Left forelimb (tissue), 1 donor: ENCODE data around the gene ZNF341.

ENCODE experiments used
- DNase-seq: peaks from one replicate; pipeline ENCODE4 v3.0.0-alpha.2; 2018; ENCODE audit warnings: low spot score

The ZNF341 gene

DNA sequence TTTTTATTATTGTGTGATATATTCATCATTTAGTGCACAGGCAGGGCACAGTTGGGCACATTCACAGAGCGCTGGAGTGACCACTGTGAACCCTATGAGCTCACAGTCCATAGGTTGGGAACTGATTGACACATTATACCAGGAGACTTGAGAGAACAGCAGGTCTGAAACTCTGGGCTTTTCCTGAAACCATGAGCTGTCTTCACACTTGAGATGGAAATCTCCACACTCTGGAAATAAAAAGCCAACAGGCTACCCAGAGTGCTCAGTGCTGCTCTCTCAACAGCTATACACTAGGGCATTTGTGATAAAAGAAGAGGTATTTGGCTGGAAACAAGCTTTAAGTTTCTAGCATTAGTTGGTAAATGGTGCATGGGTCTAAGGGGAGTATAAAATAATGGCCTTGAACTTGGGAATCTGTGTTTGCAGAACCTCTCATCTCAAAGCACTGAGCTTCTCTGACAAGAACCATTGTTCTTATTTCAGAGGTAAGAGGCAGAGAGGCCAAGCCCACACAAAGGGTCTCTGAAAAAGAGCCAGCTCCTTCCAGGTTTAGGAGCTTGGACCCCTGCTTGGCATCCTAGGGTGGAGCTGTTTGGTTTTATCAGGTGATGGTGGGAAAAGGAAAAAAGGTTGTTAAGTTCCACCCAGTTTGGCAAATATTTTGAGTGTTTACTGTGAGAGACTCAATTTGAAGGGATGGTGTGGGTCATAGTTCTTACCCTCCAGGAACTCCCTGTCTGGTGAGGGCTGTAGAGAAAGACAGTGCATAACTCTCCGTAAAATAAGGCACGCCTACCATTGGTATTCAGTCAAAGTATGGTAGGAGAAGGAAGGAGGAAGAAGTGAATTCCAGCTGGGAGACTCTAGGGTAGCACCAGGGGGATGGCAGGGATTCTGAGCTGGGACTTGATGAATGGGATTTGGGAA, 93.8 kb downstream of the ZNF341 start:
- DNase-seq, result no peak

GRCh38 chr20:33826270-33826897, 94.6 kb downstream of the ZNF341 start:
- no peak for DNase-seq

DNA sequence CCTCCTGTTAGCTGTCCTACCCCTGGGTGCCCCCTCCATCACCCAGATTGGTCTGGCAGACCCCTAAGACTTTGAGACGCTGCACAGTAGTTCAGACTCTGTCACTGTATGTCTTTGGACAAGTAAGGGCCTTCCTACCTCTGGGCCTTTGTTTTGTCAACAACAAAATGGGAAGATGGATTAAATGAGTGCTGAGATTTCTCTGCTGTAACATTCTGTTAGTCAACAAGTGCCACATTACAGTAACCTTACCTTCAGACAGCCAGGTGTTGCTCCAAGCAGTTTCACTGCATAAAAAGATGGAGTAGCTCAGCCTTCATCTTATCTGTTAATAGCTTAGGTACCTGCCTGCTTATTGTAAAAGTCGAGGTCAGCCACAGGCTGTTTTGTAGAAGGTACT, 95.3 kb downstream of the ZNF341 start:
- no peak for DNase-seq

- DNase-seq, result no peak
These were observed 96.0 kb downstream of the ZNF341 start for GRCh38 chr20:33827634-33828325.

DNA sequence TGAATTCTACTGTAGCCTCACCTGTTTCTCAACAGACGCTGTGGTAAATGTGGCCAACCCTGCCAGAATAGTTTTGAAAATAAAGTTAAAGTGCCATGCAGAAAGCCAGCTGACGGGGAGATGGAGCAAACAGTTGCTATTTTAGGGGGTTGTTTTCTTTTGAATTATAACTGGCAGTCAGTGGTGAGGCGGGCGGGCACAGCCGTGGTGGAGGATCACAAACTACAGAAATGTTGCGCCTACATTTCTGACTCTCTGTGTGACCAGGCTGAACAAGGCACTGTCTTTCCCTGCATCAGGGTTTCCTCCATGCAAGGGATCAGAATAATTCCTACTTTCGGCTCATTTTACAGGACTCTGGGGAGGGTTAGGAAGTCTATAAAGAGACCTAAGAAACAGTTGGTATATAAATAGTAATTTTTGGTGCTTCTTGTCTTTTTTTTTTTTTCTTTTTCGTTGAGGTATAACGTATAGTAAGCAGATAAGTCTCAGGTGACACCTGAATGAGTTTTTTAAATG, 96.6 kb downstream of the ZNF341 start:
- no peak for DNase-seq

DNA sequence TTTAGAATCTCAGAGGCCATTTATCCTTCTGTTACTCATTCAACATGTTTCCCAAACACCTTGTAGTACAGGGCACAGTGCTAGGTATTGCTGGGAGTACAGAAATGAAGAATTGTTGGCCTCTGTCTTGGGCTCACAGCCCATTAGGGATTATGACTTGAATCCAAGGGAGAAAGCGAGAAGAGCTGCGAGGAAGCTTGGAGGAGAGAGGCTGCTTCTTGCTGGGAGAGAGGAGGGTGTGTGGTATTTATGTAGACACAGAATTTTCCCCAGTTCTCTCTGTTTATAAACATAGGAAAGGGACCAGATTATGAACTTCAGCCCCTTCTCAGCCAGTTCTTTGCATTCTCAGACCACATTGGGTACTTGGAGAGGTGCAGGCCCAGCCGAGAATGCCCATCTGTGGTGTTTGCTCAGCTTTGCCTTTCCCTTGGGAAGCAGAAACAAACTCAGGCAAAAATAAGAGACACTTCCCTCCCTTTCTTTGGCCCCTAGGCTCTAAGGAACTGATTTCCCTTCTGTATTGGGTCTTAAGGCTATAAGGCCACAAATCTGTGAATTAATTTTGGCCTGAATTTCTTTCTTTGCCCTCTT, 97.3 kb downstream of the ZNF341 start:
- DNase-seq, result no peak

- DNase-seq, result no peak
These were observed 97.8 kb downstream of the ZNF341 start for GRCh38 chr20:33829636-33830035.

DNA sequence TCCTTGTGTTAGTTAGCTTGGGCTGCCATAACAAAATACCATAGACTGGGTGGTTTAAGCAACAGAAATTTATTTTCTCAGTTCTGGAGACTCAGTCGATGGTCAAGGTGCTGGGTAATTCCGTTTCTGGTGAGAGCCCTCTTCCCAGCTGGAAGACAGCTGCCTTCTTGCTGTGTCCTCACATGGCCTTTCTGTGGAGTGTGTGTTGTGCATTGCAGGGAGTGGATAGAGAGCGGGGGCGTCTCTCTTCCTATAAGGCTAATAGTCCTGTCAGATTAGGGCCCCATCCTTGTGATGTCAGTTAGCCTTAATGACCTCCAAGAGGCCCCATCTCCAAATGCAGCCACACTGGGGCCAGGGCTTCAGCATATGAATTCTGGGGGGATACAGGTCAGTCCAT, 98.6 kb downstream of the ZNF341 start:
- DNase-seq, result no peak

- peak; percentile 69 for DNase-seq
These were observed 100.5 kb downstream of the ZNF341 start for GRCh38 chr20:33832103-33832804.

DNA sequence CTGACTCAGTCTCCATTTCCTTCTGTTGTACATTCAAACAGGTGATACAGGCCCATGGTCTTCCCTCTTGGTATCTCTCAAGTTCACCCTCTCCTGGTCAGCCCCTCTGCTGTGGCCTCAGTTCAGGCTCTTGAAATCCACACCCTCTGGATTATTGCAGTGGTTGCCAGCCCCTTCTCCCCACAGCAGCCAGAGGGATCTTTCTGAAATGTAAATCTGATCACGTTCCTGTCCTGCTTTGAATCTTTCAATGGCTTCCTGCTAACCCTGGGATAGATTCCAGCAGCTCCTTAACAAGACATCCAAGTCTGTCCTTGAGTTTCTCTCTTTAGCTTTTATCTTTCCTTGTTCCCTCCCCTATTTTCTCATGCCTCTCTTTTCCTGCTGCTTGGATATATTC, 101.5 kb downstream of the ZNF341 start:
- no peak for DNase-seq

DNA sequence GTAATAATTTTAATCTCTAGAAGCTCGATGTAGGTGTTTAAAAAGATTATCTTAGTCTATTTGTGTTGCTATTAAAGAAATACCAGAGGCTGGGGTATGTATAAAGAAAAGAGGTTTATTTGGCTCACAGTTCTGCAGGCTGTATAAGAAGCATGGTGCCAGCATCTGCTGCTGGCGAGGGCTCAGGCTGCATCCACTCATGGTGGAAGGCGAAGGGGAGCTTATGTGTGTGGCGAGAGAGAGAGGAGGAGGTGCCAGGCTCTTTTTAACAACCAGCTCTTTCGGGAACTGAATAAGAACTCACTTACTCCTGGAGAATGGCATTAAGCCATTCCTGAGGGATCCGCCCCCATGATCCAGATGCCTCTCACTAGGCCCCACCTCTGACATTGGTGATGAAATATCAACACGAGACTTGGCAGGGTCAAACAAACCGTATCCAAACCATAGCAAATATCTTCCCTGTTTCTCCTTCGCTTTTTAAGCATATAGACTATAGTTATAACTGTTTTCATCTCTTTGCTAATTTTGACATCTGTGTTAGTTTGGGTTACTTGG, 103.9 kb downstream of the ZNF341 start:
- no peak for DNase-seq

- no peak for DNase-seq
These were observed 104.5 kb downstream of the ZNF341 start for GRCh38 chr20:33836277-33836676.

- DNase-seq, result no peak
These were observed 105.5 kb downstream of the ZNF341 start for GRCh38 chr20:33837096-33837830.

DNA sequence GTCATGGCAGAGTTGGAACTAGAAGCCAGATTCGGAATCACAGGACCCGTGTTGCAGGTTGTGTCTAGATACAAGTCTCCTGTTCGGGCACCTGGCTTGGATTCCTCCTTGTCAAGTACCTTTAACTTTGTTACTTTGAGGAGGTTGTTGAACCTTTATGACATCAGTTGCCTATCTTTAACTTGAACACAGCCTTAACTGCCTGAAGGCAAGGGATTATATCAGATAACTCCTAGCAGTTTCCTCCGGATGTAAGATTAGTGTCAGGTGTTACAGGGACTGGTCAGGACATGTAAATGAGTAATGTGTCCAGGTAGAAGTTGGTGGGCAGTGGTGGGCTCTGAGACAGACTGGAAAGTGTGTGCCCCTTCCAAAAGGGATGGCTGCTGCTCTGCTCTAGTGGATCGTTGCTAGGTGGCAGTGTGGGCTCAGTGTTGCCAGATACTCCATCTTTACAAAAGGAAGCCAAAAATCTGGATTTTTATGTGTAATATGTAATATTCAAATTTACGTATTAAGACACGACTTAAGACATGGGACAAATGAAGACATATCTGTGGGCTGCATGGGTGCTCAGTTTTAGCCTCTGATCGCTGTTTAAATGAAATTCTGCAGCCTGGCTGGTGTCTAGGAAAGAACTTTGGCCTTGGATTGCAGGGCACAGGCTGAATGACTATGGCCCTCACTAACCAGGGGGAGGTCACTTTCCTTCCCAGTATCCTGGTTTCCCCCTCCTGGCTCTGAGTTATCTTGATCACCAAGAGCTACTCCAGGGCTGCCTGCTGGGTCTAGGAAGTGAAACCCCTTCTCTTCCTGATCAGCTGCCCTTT, 106.5 kb downstream of the ZNF341 start:
- DNase-seq, result no peak

DNA sequence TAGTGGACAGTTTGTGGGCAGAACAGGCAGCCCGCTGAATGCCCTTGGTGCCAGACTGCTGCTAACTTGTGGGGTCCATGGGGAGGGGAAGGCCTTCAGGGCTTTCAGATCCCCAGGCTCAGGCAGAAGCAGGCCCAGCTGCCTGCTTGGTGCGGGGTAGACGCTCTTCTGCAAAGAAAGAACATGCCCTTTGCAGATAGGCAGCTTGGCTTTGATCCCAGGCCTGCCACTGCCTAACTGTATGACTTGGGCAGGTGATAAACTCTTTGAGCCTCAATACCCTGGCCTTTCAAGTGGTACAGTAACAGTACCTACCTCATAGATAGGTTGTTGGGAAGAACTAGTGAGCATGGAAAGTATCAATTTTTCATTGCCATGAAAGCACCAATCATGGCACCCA, 107.8 kb downstream of the ZNF341 start:
- no peak for DNase-seq

GRCh38 chr20:33840160-33840559, 108.4 kb downstream of the ZNF341 start:
- no peak for DNase-seq

DNA sequence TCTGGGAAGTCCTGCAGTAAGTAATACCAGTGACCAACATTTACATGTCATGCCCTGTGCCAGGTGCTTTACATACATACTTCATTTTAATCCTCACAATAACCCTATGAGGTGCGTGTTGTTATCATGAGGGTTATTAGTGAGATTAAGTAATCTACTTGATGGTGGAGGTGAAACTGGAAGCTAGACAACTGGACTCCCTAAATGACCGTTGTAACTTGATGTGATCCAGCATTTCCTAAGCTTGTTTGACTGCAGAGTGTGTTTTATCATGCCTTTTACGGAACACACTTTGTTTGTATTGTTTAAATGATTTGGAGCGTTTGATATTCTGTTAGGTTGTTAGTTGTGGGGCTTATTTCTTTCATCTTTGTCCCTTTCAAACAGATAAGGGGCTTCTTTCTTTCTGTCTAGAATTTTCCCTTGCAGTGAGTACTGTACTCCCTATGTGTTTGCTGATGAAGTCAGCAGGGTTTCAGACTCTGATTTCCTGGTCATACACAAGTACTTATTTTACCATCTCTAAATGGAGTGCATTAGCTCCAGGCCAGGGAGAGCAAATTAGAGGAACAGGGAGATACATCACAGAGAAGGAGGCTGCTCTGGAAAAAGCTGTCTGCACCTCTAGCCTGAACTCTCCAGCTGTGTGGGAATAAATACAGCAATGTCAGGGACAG, 109.1 kb downstream of the ZNF341 start:
- DNase-seq, result no peak

- DNase-seq, result no peak
These were observed 109.6 kb downstream of the ZNF341 start for GRCh38 chr20:33841436-33841799.
